ENCODE data around the gene CLCN5. TPM values are rescaled to one million over a fixed set of nuclear protein-coding genes. Genes with fewer than 3 reads are reported as not detected.

The CLCN5 gene
- total and polyA plus RNA-seq, 10 of the 15 experiments (the other 5 are each of a cell fraction or from before 2014, with no cell fraction given): 0.33 to 3.8 (median 2.6) TPM

GRCh38 chrX:50071494-50071893 is 149.1 kb downstream of the CLCN5 start:
- CTCF ChIA-PET: interaction anchor here (1.0 kb wide), 1 partner anchor 156 kb away, joined by 4 read pairs; no protein-coding TSS in a partner anchor
- in situ Hi-C loops (cut with MboI): no loop called here
- no peak overlapping the region for H3K4me2 ChIP-seq (ENCODE audit: control insufficient read depth, insufficient read depth)
- DNase-seq (ENCODE audit: low read depth, low spot score) (no peak), FAIRE-seq (no peak), ATAC-seq (no peak)
- H3K9ac ChIP-seq (ENCODE audit: control insufficient read depth, insufficient read depth, low read length): no peak overlapping the region
- RAD21 ChIA-PET (ENCODE audit: unreplicated experiment): no interaction called here
- H2AFZ ChIP-seq (ENCODE audit: control insufficient read depth, low read depth, low read length): no peak overlapping the region
- POLR2A ChIA-PET: no interaction called here
- intact Hi-C loops (cut with micrococcal nuclease; ENCODE audit: unreplicated experiment): no loop called here
- H3K27ac ChIP-seq (ENCODE audit: control insufficient read depth, insufficient read depth): no peak overlapping the region
- no peaks in the 10 kb centered on the region for H3K36me3 ChIP-seq (ENCODE audit: control insufficient read depth in 2 of 2, insufficient read depth in 2 of 2, low read length in 1 of 2)
- H3K4me3 ChIP-seq: no peak overlapping the region
- no peaks in the 10 kb centered on the region for H3K9me3 ChIP-seq (replicated peaks; ENCODE audit: control insufficient read depth, insufficient read depth, low read length)
- no peaks in the 10 kb centered on the region for H4K20me1 ChIP-seq (ENCODE audit: control insufficient read depth, insufficient read depth)
- no peaks in the 10 kb centered on the region for H3K27me3 ChIP-seq (replicated peaks in 1 of 2; ENCODE audit: control insufficient read depth in 2 of 2, insufficient read depth in 2 of 2, low read length in 1 of 2)
- TF ChIP-seq FOXM1 (IDR thresholded peaks at IDR 0.05; ENCODE audit: low read depth, low read length) (no peak), PRDM15 (CRISPR knock-in tag; IDR thresholded peaks at IDR 0.05) (no peak), PKNOX1 (IDR thresholded peaks at IDR 0.05) (no peak), CREM (IDR thresholded peaks at IDR 0.05; ENCODE audit: low read depth) (no peak), NRF1 (conservative IDR thresholded peaks at IDR 0.05; ENCODE audit: low read depth, low read length) (no peak), JUNB (IDR thresholded peaks at IDR 0.05) (no peak), LARP7 (IDR thresholded peaks at IDR 0.05) (no peak), USF2 (IDR thresholded peaks at IDR 0.05; ENCODE audit: borderline replicate concordance, low read depth, low read length) (no peak), ATF7 (IDR thresholded peaks at IDR 0.05; ENCODE audit: low read depth) (no peak), KAT2A (conservative IDR thresholded peaks at IDR 0.05; ENCODE audit: control insufficient read depth, low read depth, low read length) (no peak), ZNF274 (IDR thresholded peaks at IDR 0.05; ENCODE audit: insufficient read depth, insufficient read length) (no peak), SIN3A (IDR thresholded peaks at IDR 0.05; ENCODE audit: low read depth, low read length) (no peak), CEBPB (IDR thresholded peaks at IDR 0.05; ENCODE audit: borderline replicate concordance in 1 of 2, low read depth in 2 of 2, low read length in 2 of 2) (no peak), RBBP5 (conservative IDR thresholded peaks at IDR 0.05) (no peak)
- TF ChIP-seq, protein P1, sequence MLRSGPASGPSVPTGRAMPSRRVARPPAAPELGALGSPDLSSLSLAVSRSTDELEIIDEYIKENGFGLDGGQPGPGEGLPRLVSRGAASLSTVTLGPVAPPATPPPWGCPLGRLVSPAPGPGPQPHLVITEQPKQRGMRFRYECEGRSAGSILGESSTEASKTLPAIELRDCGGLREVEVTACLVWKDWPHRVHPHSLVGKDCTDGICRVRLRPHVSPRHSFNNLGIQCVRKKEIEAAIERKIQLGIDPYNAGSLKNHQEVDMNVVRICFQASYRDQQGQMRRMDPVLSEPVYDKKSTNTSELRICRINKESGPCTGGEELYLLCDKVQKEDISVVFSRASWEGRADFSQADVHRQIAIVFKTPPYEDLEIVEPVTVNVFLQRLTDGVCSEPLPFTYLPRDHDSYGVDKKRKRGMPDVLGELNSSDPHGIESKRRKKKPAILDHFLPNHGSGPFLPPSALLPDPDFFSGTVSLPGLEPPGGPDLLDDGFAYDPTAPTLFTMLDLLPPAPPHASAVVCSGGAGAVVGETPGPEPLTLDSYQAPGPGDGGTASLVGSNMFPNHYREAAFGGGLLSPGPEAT (IDR thresholded peaks at IDR 0.05; ENCODE audit: low read depth): no peak
- TF ChIP-seq, protein P2, sequence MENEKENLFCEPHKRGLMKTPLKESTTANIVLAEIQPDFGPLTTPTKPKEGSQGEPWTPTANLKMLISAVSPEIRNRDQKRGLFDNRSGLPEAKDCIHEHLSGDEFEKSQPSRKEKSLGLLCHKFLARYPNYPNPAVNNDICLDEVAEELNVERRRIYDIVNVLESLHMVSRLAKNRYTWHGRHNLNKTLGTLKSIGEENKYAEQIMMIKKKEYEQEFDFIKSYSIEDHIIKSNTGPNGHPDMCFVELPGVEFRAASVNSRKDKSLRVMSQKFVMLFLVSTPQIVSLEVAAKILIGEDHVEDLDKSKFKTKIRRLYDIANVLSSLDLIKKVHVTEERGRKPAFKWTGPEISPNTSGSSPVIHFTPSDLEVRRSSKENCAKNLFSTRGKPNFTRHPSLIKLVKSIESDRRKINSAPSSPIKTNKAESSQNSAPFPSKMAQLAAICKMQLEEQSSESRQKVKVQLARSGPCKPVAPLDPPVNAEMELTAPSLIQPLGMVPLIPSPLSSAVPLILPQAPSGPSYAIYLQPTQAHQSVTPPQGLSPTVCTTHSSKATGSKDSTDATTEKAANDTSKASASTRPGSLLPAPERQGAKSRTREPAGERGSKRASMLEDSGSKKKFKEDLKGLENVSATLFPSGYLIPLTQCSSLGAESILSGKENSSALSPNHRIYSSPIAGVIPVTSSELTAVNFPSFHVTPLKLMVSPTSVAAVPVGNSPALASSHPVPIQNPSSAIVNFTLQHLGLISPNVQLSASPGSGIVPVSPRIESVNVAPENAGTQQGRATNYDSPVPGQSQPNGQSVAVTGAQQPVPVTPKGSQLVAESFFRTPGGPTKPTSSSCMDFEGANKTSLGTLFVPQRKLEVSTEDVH (IDR thresholded peaks at IDR 0.05; ENCODE audit: low read depth, partially characterized antibody): no peak
- SMC1A ChIA-PET (ENCODE audit: uncharacterized antibody, unreplicated experiment): no interaction called here
- 18% methylated on average over 1 of the region's 1 CpG for WGBS (ENCODE audit: insufficient coverage, insufficient replicate concordance, low lambda C conversion rate, missing lambda C conversion rate)
- no peaks in the 10 kb centered on the region for H3K79me2 ChIP-seq (ENCODE audit: control insufficient read depth, insufficient read depth, low read length)
- H3K4me1 ChIP-seq (ENCODE audit: control insufficient read depth, insufficient read depth, low read length): no peaks in the 10 kb centered on the region
- no TSS peak for BruUV-seq (replicated peaks)
